ENCODE measurements around the gene SLITRK4. TPM values are rescaled to one million over a fixed set of nuclear protein-coding genes. Genes with fewer than 3 reads are reported as not detected.

The SLITRK4 gene, protein sequence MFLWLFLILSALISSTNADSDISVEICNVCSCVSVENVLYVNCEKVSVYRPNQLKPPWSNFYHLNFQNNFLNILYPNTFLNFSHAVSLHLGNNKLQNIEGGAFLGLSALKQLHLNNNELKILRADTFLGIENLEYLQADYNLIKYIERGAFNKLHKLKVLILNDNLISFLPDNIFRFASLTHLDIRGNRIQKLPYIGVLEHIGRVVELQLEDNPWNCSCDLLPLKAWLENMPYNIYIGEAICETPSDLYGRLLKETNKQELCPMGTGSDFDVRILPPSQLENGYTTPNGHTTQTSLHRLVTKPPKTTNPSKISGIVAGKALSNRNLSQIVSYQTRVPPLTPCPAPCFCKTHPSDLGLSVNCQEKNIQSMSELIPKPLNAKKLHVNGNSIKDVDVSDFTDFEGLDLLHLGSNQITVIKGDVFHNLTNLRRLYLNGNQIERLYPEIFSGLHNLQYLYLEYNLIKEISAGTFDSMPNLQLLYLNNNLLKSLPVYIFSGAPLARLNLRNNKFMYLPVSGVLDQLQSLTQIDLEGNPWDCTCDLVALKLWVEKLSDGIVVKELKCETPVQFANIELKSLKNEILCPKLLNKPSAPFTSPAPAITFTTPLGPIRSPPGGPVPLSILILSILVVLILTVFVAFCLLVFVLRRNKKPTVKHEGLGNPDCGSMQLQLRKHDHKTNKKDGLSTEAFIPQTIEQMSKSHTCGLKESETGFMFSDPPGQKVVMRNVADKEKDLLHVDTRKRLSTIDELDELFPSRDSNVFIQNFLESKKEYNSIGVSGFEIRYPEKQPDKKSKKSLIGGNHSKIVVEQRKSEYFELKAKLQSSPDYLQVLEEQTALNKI
- total RNA-seq = under 1 TPM in 5 of 6 donors, not detected in 1; 0.33 to 0.94 (median 0.61) TPM

DNA sequence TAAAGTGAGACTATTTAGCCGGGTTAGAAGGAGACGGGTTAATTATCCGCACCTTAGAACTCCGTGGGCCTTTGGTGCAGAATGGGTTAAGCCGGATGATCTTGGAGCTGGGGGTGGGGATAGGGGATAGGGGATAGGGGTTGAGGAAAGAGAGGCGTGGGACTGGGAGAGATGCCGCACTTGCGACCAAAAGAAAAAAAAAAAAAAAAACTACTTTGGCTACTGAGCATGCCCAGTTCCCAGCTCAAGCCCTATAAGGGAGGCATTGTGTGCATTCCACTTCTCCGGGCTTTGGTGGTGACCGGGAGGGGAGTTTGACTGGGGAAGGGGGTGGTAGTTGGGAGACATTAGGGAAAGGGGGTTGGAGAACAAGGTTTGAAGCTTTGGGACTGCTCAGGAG is at the start of gene SLITRK4:
Gene SLITRK4, minus strand, starts transcription at position 187 of the 400 bp plus-strand sequence. CDS start 4,993 bp downstream, outside the sequence.
- no peak for DNase-seq
- H3K36me3 ChIP-seq = no peaks in the 10 kb centered on the region
- peak within 1 kb of the TSS in 3 of 4 donors; percentile 28 to 47 (median 44) for H3K4me3 ChIP-seq
- 6 to 36% methylated on average over 10 of the region's 10 CpGs for WGBS, 2 donors
- H3K9me3 ChIP-seq = no peaks in the 10 kb centered on the region
- H3K27me3 ChIP-seq = peaks cover 0 to 7% (median 0%) of the 10 kb centered on the region in 4 donors
- H3K27ac ChIP-seq = no peak within 1 kb of the TSS
- H3K4me1 ChIP-seq = peaks cover 0 to 16% (median 0%) of the 10 kb centered on the region in 4 donors
- TF ChIP-seq, protein P1, sequence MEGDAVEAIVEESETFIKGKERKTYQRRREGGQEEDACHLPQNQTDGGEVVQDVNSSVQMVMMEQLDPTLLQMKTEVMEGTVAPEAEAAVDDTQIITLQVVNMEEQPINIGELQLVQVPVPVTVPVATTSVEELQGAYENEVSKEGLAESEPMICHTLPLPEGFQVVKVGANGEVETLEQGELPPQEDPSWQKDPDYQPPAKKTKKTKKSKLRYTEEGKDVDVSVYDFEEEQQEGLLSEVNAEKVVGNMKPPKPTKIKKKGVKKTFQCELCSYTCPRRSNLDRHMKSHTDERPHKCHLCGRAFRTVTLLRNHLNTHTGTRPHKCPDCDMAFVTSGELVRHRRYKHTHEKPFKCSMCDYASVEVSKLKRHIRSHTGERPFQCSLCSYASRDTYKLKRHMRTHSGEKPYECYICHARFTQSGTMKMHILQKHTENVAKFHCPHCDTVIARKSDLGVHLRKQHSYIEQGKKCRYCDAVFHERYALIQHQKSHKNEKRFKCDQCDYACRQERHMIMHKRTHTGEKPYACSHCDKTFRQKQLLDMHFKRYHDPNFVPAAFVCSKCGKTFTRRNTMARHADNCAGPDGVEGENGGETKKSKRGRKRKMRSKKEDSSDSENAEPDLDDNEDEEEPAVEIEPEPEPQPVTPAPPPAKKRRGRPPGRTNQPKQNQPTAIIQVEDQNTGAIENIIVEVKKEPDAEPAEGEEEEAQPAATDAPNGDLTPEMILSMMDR (IDR thresholded peaks at IDR 0.05) = no peak
- TF ChIP-seq POLR2A (IDR thresholded peaks at IDR 0.05) (no peak), EP300 (IDR thresholded peaks at IDR 0.05) (no peak), POLR2AphosphoS5 (IDR thresholded peaks at IDR 0.05) (no peak)
- ATAC-seq (ENCODE audit: low FRiP score in 2 of 2) = peak in 1 of 2 donors; percentile 11

DNA sequence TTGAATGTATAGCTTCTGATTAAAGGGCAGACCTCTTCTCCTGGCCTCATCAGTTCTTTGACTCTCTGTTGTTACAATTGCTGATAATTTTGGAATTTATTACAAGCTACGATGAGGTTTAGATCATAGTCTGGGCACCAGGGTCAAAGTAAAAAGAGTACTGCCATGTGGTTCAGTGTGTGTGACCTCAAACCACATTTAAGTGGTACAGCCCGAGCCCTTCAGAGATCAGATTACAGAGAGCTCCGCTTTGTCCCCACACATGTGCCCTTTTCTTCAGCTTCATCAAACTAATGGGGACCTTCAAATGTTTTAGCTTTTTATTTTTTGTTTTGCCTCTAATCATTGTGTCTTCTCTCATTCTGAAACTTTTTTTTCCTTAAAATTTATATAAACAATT is 47.6 kb upstream of the SLITRK4 start:
- DNase-seq (no peak), ATAC-seq (ENCODE audit: low FRiP score in 2 of 2) (no peak)
- H3K9me3 ChIP-seq = no peaks in the 10 kb centered on the region
- no peak overlapping the region for H3K27ac ChIP-seq
- no peaks in the 10 kb centered on the region for H3K27me3 ChIP-seq
- WGBS, 2 donors = 55 to 57% methylated on average over 3 of the region's 3 CpGs
- no peaks in the 10 kb centered on the region for H3K4me1 ChIP-seq
- H3K4me3 ChIP-seq = no peak overlapping the region
- no peaks in the 10 kb centered on the region for H3K36me3 ChIP-seq
- TF ChIP-seq POLR2AphosphoS5 (IDR thresholded peaks at IDR 0.05) (no peak), EP300 (IDR thresholded peaks at IDR 0.05) (no peak), POLR2A (IDR thresholded peaks at IDR 0.05) (no peak)
- TF ChIP-seq, protein P1 (IDR thresholded peaks at IDR 0.05) = no peak

DNA sequence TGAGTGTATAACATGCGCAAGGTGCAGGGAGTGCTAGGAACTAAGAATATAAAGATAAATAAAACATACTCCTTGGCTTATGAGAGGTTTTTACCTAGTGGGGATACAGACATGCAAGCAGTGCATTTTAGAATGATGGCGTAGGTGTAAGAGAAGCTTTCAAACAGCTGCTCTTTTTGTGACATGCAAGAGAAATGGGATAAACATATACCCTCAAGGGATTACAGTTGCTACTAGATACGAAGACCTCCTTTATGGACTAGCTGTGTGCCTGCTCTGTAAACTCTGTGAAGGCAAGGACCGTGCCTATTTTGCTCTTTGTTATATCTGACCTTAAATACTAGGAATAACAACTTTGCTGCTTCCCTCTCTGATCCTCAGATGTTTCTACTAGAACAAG is 39.0 kb upstream of the SLITRK4 start:
- Histone ChIP-seq H3K4me1 (no peaks in the 10 kb centered on the region), H3K36me3 (no peaks in the 10 kb centered on the region), H3K9me3 (no peaks in the 10 kb centered on the region), H3K27ac (no peak overlapping the region), H3K27me3 (no peaks in the 10 kb centered on the region), H3K4me3 (no peak overlapping the region)
- DNase-seq (no peak), ATAC-seq (ENCODE audit: low FRiP score in 2 of 2) (no peak)
- WGBS, 2 donors = 68 to 77% methylated on average over 4 of the region's 4 CpGs
- TF ChIP-seq, protein P1 (IDR thresholded peaks at IDR 0.05) = no peak
- TF ChIP-seq POLR2AphosphoS5 (IDR thresholded peaks at IDR 0.05) (no peak), POLR2A (IDR thresholded peaks at IDR 0.05) (no peak), EP300 (IDR thresholded peaks at IDR 0.05) (no peak)

DNA sequence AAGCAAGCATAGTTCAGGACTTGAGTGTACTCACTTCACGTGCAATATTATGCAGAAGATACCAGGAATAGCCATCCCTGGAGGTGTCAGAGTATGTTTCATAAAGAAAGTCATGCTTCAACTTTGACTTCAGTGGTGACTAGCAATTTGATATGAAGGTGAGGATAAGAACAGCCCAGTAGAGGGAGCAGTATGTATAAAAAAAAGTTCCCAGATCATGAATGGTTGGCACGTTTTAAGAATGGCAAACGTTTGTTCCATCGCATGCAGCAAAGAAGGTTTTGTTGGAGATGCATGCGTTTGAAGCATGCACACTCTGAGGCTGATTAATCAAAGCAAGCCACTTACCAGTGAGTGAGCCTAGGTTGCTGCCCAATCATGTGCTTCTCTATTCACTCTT is 33.5 kb upstream of the SLITRK4 start:
- Histone ChIP-seq H3K27me3 (no peaks in the 10 kb centered on the region), H3K36me3 (no peaks in the 10 kb centered on the region), H3K4me1 (no peaks in the 10 kb centered on the region), H3K27ac (no peak overlapping the region), H3K9me3 (no peaks in the 10 kb centered on the region), H3K4me3 (no peak overlapping the region)
- TF ChIP-seq, protein P1 (IDR thresholded peaks at IDR 0.05) = no peak
- no peak for TF ChIP-seq EP300 (IDR thresholded peaks at IDR 0.05)
- TF ChIP-seq POLR2AphosphoS5 (IDR thresholded peaks at IDR 0.05) = no peak
- DNase-seq (no peak), ATAC-seq (ENCODE audit: low FRiP score in 2 of 2) (no peak)
- 6 to 16% methylated on average over 5 of the region's 5 CpGs for WGBS, 2 donors
